Activated naive CD8-positive, alpha-beta T cell treated with anti-CD3 and anti-CD28 coated beads, Interleukin-2, amount 10 ng/mL, durations not matched to agents 7 days and 5 days (primary cell): ENCODE data around the gene THPO. TPM values are rescaled to one million over a fixed set of nuclear protein-coding genes. Genes with fewer than 3 reads are reported as not detected.
"Not testable (repeated sequence)": the region's sequence is repeated elsewhere in the genome, so short reads cannot be mapped to it uniquely, and the experiment has no call there.

Experiments used
- ATAC-seq: fragments of 150-1000 bp; cut with Tn5 transposase; one replicate; pipeline ENCODE4 v1.10.0; 2021; ENCODE audit warnings: low read depth, moderate library complexity
- POLR2A ChIA-PET: fragments of 350-600 bp; sonication (Branson Sonifier 250); formaldehyde crosslinking; loops from one replicate; lab custom pipeline; 2021; ENCODE audit warnings: antibody characterized with exemption; lab: Charles Lee
- DNase-seq: peaks from one replicate; pipeline ENCODE4 v3.0.0; 2021
- H3K27ac Mint-ChIP-seq: one replicate; pipeline ENCODE4 v1.8.0; 2022; ENCODE audit warnings: mild to moderate bottlenecking, mixed read lengths
- H3K27me3 Mint-ChIP-seq: one replicate; pipeline ENCODE4 v1.8.0; 2022; ENCODE audit warnings: mild to moderate bottlenecking, moderate library complexity, mixed read lengths
- H3K36me3 Mint-ChIP-seq: one replicate; pipeline ENCODE4 v1.8.0; 2021; ENCODE audit warnings: mild to moderate bottlenecking, mixed read lengths
- H3K4me1 Mint-ChIP-seq: one replicate; pipeline ENCODE4 v1.8.0; 2021; ENCODE audit warnings: mixed read lengths
- H3K4me3 Mint-ChIP-seq: one replicate; pipeline ENCODE4 v1.8.0; 2022; ENCODE audit warnings: mild to moderate bottlenecking, moderate library complexity, mixed read lengths
- H3K9me3 Mint-ChIP-seq: one replicate; pipeline ENCODE4 v1.8.0; 2021; ENCODE audit warnings: mixed read lengths
- total RNA-seq, 2 experiments: library from RNA; stranded (reverse); gene quantifications; one replicate each; pipeline ENCODE4 v1.2.3, GENCODE V29; 2021

The THPO gene
- total RNA-seq, 2 experiments from 2014 or later, result not detected

- Mint-ChIP-seq H3K27me3 (no peaks in the 10 kb centered on the region), H3K36me3 (no peaks in the 10 kb centered on the region)
- POLR2A ChIA-PET, result no interaction called here
Measured at GRCh38 chr3:184346480-184347190, 31.4 kb downstream of the THPO start.

GRCh38 chr3:184345317-184346144 is 32.5 kb downstream of the THPO start:
- Mint-ChIP-seq H3K27ac (no peak overlapping the region), H3K27me3 (no peaks in the 10 kb centered on the region)
- peak; percentile 50 for ATAC-seq

More at GRCh38 chr3:184346480-184347190, 31.4 kb downstream of the THPO start:
- ATAC-seq (no peak), DNase-seq (no peak)
- Mint-ChIP-seq H3K4me3 (no peak overlapping the region), H3K9me3 (no peaks in the 10 kb centered on the region), H3K4me1 (no peaks in the 10 kb centered on the region), H3K27ac (no peak overlapping the region)

GRCh38 chr3:184344579-184345316 is 33.3 kb downstream of the THPO start:
- H3K4me3 Mint-ChIP-seq, result no peak overlapping the region
- no peaks in the 10 kb centered on the region for H3K9me3 Mint-ChIP-seq
- H3K27ac Mint-ChIP-seq, result no peak overlapping the region
- no peaks in the 10 kb centered on the region for H3K27me3 Mint-ChIP-seq
- no peaks in the 10 kb centered on the region for H3K36me3 Mint-ChIP-seq
- ATAC-seq (no peak), DNase-seq (no peak)
- peaks cover 6% of the 10 kb centered on the region for H3K4me1 Mint-ChIP-seq
- POLR2A ChIA-PET, result no interaction called here

More at GRCh38 chr3:184345317-184346144, 32.5 kb downstream of the THPO start:
- no peaks in the 10 kb centered on the region for H3K9me3 Mint-ChIP-seq
- H3K36me3 Mint-ChIP-seq, result no peaks in the 10 kb centered on the region
- peaks cover 6% of the 10 kb centered on the region for H3K4me1 Mint-ChIP-seq
- no peak for DNase-seq
- POLR2A ChIA-PET, result no interaction called here
- H3K4me3 Mint-ChIP-seq, result no peak overlapping the region

- Mint-ChIP-seq H3K27ac (no peak overlapping the region), H3K27me3 (no peaks in the 10 kb centered on the region), H3K4me3 (no peak overlapping the region), H3K9me3 (no peaks in the 10 kb centered on the region), H3K36me3 (no peaks in the 10 kb centered on the region), H3K4me1 (peaks cover 6% of the 10 kb centered on the region)
- DNase-seq (no peak), ATAC-seq (no peak)
- POLR2A ChIA-PET, result no interaction called here
Measured at GRCh38 chr3:184343200-184343876, 34.7 kb downstream of the THPO start.

- H3K4me3 Mint-ChIP-seq, result no peak overlapping the region
- no peak for DNase-seq
- POLR2A ChIA-PET, result no interaction called here
- no peaks in the 10 kb centered on the region for H3K36me3 Mint-ChIP-seq
- H3K9me3 Mint-ChIP-seq, result no peaks in the 10 kb centered on the region
- no peak for ATAC-seq
- no peaks in the 10 kb centered on the region for H3K27me3 Mint-ChIP-seq
- H3K27ac Mint-ChIP-seq, result no peak overlapping the region
- peaks cover 9% of the 10 kb centered on the region for H3K4me1 Mint-ChIP-seq
Measured at GRCh38 chr3:184341925-184342324, 36.1 kb downstream of the THPO start.

GRCh38 chr3:184339451-184340135 is 38.4 kb downstream of the THPO start:
- H3K4me3 Mint-ChIP-seq, ATAC-seq, POLR2A ChIA-PET, H3K9me3 Mint-ChIP-seq, H3K27me3 Mint-ChIP-seq, H3K36me3 Mint-ChIP-seq, DNase-seq, H3K27ac Mint-ChIP-seq: not testable (repeated sequence)
- H3K4me1 Mint-ChIP-seq, result peaks cover 21% of the 10 kb centered on the region

- Mint-ChIP-seq H3K27ac (no peak overlapping the region), H3K36me3 (peaks cover 4% of the 10 kb centered on the region), H3K4me3 (no peak overlapping the region), H3K4me1 (peaks cover 26% of the 10 kb centered on the region), H3K9me3 (no peaks in the 10 kb centered on the region), H3K27me3 (no peaks in the 10 kb centered on the region)
- DNase-seq, result no peak
- POLR2A ChIA-PET, result no interaction called here
- ATAC-seq, result no peak
Measured at GRCh38 chr3:184339001-184339400, 39.0 kb downstream of the THPO start.

GRCh38 chr3:184338511-184338945 is 39.5 kb downstream of the THPO start:
- H3K9me3 Mint-ChIP-seq, result no peaks in the 10 kb centered on the region
- ATAC-seq, result no peak
- DNase-seq, result no peak
- H3K4me3 Mint-ChIP-seq, result no peak overlapping the region
- H3K4me1 Mint-ChIP-seq, result peaks cover 30% of the 10 kb centered on the region
- H3K36me3 Mint-ChIP-seq, result peaks cover 4% of the 10 kb centered on the region
- POLR2A ChIA-PET, result no interaction called here
- H3K27me3 Mint-ChIP-seq, result no peaks in the 10 kb centered on the region
- no peak overlapping the region for H3K27ac Mint-ChIP-seq

- peak overlapping the region; percentile 44 for H3K27ac Mint-ChIP-seq
- H3K4me3 Mint-ChIP-seq, result no peak overlapping the region
Measured at GRCh38 chr3:184337981-184338380, 40.0 kb downstream of the THPO start.

GRCh38 chr3:184337399-184337714 is 40.6 kb downstream of the THPO start, which contains the start of gene FAM131A:
FAM131A (plus strand) TSS chr3:184337600; CDS start chr3:184337631, 31 bp downstream.
- H3K27me3 Mint-ChIP-seq, result no peaks in the 10 kb centered on the region
- POLR2A ChIA-PET, result interaction anchor here (1.3 kb wide), 1 partner anchor 22 kb away, joined by 3 read pairs; no protein-coding TSS in a partner anchor
- peak within 1 kb of the TSS; percentile 86 for H3K27ac Mint-ChIP-seq
- H3K4me1 Mint-ChIP-seq, result peaks cover 41% of the 10 kb centered on the region
- ATAC-seq (no peak), DNase-seq (no peak)
- H3K9me3 Mint-ChIP-seq, result no peaks in the 10 kb centered on the region
- H3K36me3 Mint-ChIP-seq, result peaks cover 12% of the 10 kb centered on the region
- peak within 1 kb of the TSS; percentile 84 for H3K4me3 Mint-ChIP-seq

More at GRCh38 chr3:184337981-184338380, 40.0 kb downstream of the THPO start:
- Mint-ChIP-seq H3K27me3 (no peaks in the 10 kb centered on the region), H3K36me3 (peaks cover 6% of the 10 kb centered on the region), H3K9me3 (no peaks in the 10 kb centered on the region), H3K4me1 (peaks cover 35% of the 10 kb centered on the region)
- no peak for ATAC-seq
- no peak for DNase-seq
- POLR2A ChIA-PET, result interaction anchor here (1.3 kb wide), 1 partner anchor 23 kb away, joined by 3 read pairs; no protein-coding TSS in a partner anchor

GRCh38 chr3:184336547-184337398 is 41.2 kb downstream of the THPO start:
- H3K27me3 Mint-ChIP-seq, result no peaks in the 10 kb centered on the region
- peaks cover 13% of the 10 kb centered on the region for H3K36me3 Mint-ChIP-seq
- H3K27ac Mint-ChIP-seq, result peak overlapping the region; percentile 86
- no peak for ATAC-seq
- POLR2A ChIA-PET, result interaction anchor here (1.3 kb wide), 1 partner anchor 22 kb away, joined by 3 read pairs; no protein-coding TSS in a partner anchor
- H3K9me3 Mint-ChIP-seq, result no peaks in the 10 kb centered on the region
- no peak for DNase-seq
- H3K4me1 Mint-ChIP-seq, result peaks cover 45% of the 10 kb centered on the region
- peak overlapping the region; percentile 84 for H3K4me3 Mint-ChIP-seq
